ENCODE results near the gene CCDC89. TPM values are rescaled to one million over a fixed set of nuclear protein-coding genes. Genes with fewer than 3 reads are reported as not detected.

The CCDC89 gene
- polyA plus RNA-seq (ENCODE audit: insufficient read depth in 1 of 5, insufficient read length in 5 of 5, low replicate concordance in 1 of 5): 1 to 10 TPM; 4.7 to 7.1 (median 6.7) TPM
- long read RNA-seq, donor 1, transcript CCDC89-201 (1 exons, 1,412 nt): major isoform, 10 of 10 reads
- long read RNA-seq, donor 1, partial matches to known transcripts: 0 of 10 reads
- long read RNA-seq, donor 1, other reads (novel, unspliced or antisense): 0 of 10 reads
- long read RNA-seq, donor 2, partial matches to known transcripts: 0 of 2 reads
- long read RNA-seq, donor 2, other reads (novel, unspliced or antisense): 0 of 2 reads
- long read RNA-seq, donor 3, transcript CCDC89-201 (1 exons, 1,412 nt): major isoform, 8 of 8 reads
- long read RNA-seq, donor 3, partial matches to known transcripts: 0 of 8 reads
- long read RNA-seq, donor 3, other reads (novel, unspliced or antisense): 0 of 8 reads
- long read RNA-seq, donor 4, partial matches to known transcripts: 0 of 1 reads
- long read RNA-seq, donor 4, other reads (novel, unspliced or antisense): 0 of 1 reads
- long read RNA-seq, donor 5, partial matches to known transcripts: 0 of 4 reads
- long read RNA-seq, donor 5, other reads (novel, unspliced or antisense): 0 of 4 reads
- long read RNA-seq, donor 6, partial matches to known transcripts: 0 of 2 reads
- long read RNA-seq, donor 6, other reads (novel, unspliced or antisense): 0 of 2 reads
- long read RNA-seq, donor 7, transcript CCDC89-201 (1 exons, 1,412 nt): major isoform, 5 of 5 reads
- long read RNA-seq, donor 7, partial matches to known transcripts: 0 of 5 reads
- long read RNA-seq, donor 7, other reads (novel, unspliced or antisense): 0 of 5 reads
- long read RNA-seq, donor 8, partial matches to known transcripts: 0 of 2 reads
- long read RNA-seq, donor 8, other reads (novel, unspliced or antisense): 0 of 2 reads

- DNase-seq: peak; percentile 89 to 94
Observed at GRCh38 chr11:85685820-85686459, at the start of gene CCDC89. CCDC89 (minus strand) TSS chr11:85686195; CDS start chr11:85686130, 65 bp downstream.

GRCh38 chr11:85732965-85733364, 47.0 kb upstream of the CCDC89 start:
- DNase-seq: no peak

- DNase-seq: no peak
Observed at GRCh38 chr11:85726381-85726780, 40.4 kb upstream of the CCDC89 start.

GRCh38 chr11:85725510-85726258, 39.7 kb upstream of the CCDC89 start:
- no peak for DNase-seq

- DNase-seq: no peak
Observed at GRCh38 chr11:85724748-85725465, 38.9 kb upstream of the CCDC89 start.

- DNase-seq: no peak
Observed at GRCh38 chr11:85723088-85723487, 37.1 kb upstream of the CCDC89 start.

- DNase-seq: no peak
Observed at GRCh38 chr11:85721191-85721590, 35.2 kb upstream of the CCDC89 start.

- peak; percentile 59 to 75 for DNase-seq
Observed at GRCh38 chr11:85718991-85719807, 33.2 kb upstream of the CCDC89 start.

- peak in 1 of 2 donors; percentile 14 for DNase-seq
Observed at GRCh38 chr11:85718126-85718943, 32.3 kb upstream of the CCDC89 start.

- DNase-seq: no peak
Observed at GRCh38 chr11:85717429-85717828, 31.4 kb upstream of the CCDC89 start.

GRCh38 chr11:85712953-85713352, 27.0 kb upstream of the CCDC89 start:
- no peak for DNase-seq

GRCh38 chr11:85710917-85711316, 24.9 kb upstream of the CCDC89 start:
- no peak for DNase-seq

GRCh38 chr11:85709941-85710702, 24.1 kb upstream of the CCDC89 start:
- no peak for DNase-seq

GRCh38 chr11:85705800-85706199, 19.8 kb upstream of the CCDC89 start:
- DNase-seq: no peak

- no peak for DNase-seq
Observed at GRCh38 chr11:85704967-85705366, 19.0 kb upstream of the CCDC89 start.

GRCh38 chr11:85699957-85700741, 14.2 kb upstream of the CCDC89 start:
- DNase-seq: no peak

- no peak for DNase-seq
Observed at GRCh38 chr11:85698195-85698594, 12.2 kb upstream of the CCDC89 start.
